ENCODE measurements around the gene HOXC6. TPM values are rescaled to one million over a fixed set of nuclear protein-coding genes. Genes with fewer than 3 reads are reported as not detected.

Gene HOXC6
- total RNA-seq, 1 experiment from 2014 or later = not detected

DNA sequence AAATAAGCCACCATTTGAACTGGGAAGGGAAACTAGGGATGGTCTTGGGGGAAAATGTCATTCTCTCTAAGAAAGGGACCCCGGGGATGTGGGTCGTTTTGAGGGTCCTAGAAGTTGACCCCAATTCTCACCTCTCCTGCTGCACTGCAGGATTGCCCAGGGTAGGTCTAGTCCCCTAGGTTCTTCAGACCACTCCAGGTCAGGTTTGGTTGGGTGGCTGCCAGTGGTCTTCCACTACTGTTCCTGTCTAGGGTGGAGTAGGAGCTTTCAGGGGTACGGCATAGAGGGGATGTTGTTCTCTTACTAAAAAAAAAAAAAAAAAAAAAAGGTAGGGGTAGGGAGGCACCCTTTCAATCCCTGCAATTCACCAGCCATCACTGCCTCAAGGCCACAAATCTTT lies 12.2 kb upstream of the HOXC6 start:
- DNase-seq = no peak
- Histone ChIP-seq H3K4me2 (ENCODE audit: low read depth, low read length, poor library complexity, severe bottlenecking) (peak overlapping the region; percentile 98), H3K9me2 (replicated peaks; ENCODE audit: insufficient read depth, low read length) (no peaks in the 10 kb centered on the region), H3K27ac (ENCODE audit: low read length) (no peak overlapping the region), H3K9me3 (ENCODE audit: low read length) (no peaks in the 10 kb centered on the region), H3K79me2 (ENCODE audit: low read length) (no peaks in the 10 kb centered on the region), H2AFZ (ENCODE audit: low read length) (no peak overlapping the region), H3K27me3 (ENCODE audit: low read length) (no peaks in the 10 kb centered on the region), H3K4me3 (ENCODE audit: low read length) (no peak overlapping the region), H3K36me3 (ENCODE audit: insufficient read depth, low read length) (no peaks in the 10 kb centered on the region), H3K9ac (ENCODE audit: low read length) (no peak overlapping the region), H3K4me1 (ENCODE audit: low read length) (peaks cover 22% of the 10 kb centered on the region), H4K20me1 (ENCODE audit: insufficient read depth, low read depth, low read length) (no peaks in the 10 kb centered on the region)

DNA sequence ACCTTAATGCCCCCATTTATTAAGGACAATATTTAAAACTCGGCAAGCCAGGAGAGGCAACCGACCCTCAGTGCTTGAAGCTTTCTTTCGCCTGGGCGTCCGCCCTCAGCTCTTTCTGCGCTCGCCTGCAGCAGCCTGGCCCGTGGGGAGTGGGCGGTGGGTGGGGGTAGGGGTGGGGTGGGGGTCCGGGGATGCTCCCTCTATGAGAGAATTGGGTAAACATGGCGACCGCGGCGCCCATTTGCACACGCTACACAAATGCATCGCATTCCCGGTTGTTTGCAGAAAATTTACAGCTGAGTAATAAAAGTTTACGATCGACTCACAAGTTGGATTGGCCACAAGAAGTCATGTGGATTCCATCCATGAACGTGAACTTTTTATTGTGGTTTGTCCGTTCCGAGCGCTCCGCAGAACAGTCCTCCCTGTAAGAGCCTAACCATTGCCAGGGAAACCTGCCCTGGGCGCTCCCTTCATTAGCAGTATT lies 11.7 kb upstream of the HOXC6 start:
- no peaks in the 10 kb centered on the region for H3K9me2 ChIP-seq (replicated peaks; ENCODE audit: insufficient read depth, low read length)
- peak overlapping the region; percentile 68 for H3K9ac ChIP-seq (ENCODE audit: low read length)
- peak overlapping the region; percentile 75 for H3K4me3 ChIP-seq (ENCODE audit: low read length)
- no peaks in the 10 kb centered on the region for H3K9me3 ChIP-seq (ENCODE audit: low read length)
- H4K20me1 ChIP-seq (ENCODE audit: insufficient read depth, low read depth, low read length) = no peaks in the 10 kb centered on the region
- H3K79me2 ChIP-seq (ENCODE audit: low read length) = no peaks in the 10 kb centered on the region
- H3K36me3 ChIP-seq (ENCODE audit: insufficient read depth, low read length) = no peaks in the 10 kb centered on the region
- peak overlapping the region; percentile 98 for H3K4me2 ChIP-seq (ENCODE audit: low read depth, low read length, poor library complexity, severe bottlenecking)
- no peak overlapping the region for H2AFZ ChIP-seq (ENCODE audit: low read length)
- H3K4me1 ChIP-seq (ENCODE audit: low read length) = peaks cover 19% of the 10 kb centered on the region
- no peak overlapping the region for H3K27ac ChIP-seq (ENCODE audit: low read length)
- no peaks in the 10 kb centered on the region for H3K27me3 ChIP-seq (ENCODE audit: low read length)
- DNase-seq = no peak

DNA sequence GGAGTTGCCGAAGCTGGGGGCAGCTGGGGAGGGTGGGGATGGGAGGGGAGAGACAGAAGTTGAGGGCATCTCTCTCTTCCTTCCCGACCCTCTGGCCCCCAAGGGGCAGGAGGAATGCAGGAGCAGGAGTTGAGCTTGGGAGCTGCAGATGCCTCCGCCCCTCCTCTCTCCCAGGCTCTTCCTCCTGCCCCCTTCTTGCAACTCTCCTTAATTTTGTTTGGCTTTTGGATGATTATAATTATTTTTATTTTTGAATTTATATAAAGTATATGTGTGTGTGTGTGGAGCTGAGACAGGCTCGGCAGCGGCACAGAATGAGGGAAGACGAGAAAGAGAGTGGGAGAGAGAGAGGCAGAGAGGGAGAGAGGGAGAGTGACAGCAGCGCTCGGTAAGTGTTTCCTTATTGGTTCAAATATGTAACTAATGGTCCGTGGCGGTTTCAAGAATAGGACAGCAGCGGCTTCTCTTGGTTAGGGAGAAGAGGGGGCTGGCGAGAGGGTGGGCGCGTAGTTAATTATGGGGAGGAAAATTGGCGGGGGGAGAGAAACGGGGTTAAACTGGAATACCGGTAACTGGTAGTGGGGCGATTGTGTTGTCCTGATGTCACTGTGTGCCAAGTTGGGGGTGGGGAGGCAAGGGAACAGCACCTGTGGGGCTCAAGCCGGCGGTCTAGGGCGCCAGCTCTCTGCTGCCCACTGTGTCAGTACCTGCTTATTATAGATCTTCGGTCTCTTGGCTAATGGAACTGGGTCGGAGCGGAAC lies 11.0 kb upstream of the HOXC6 start:
- Histone ChIP-seq H2AFZ (ENCODE audit: low read length) (peak overlapping the region; percentile 44; the same call in 1 of the 2 replicates), H3K9me3 (ENCODE audit: low read length) (no peaks in the 10 kb centered on the region), H3K9me2 (replicated peaks; ENCODE audit: insufficient read depth, low read length) (no peaks in the 10 kb centered on the region), H3K9ac (ENCODE audit: low read length) (peak overlapping the region; percentile 68), H3K27ac (ENCODE audit: low read length) (peak overlapping the region; percentile 69), H3K4me1 (ENCODE audit: low read length) (peaks cover 19% of the 10 kb centered on the region), H3K4me3 (ENCODE audit: low read length) (peak overlapping the region; percentile 75), H3K79me2 (ENCODE audit: low read length) (no peaks in the 10 kb centered on the region), H3K4me2 (ENCODE audit: low read depth, low read length, poor library complexity, severe bottlenecking) (peak overlapping the region; percentile 98), H3K36me3 (ENCODE audit: insufficient read depth, low read length) (no peaks in the 10 kb centered on the region), H4K20me1 (ENCODE audit: insufficient read depth, low read depth, low read length) (no peaks in the 10 kb centered on the region), H3K27me3 (ENCODE audit: low read length) (no peaks in the 10 kb centered on the region)
- DNase-seq = peak; percentile 70

DNA sequence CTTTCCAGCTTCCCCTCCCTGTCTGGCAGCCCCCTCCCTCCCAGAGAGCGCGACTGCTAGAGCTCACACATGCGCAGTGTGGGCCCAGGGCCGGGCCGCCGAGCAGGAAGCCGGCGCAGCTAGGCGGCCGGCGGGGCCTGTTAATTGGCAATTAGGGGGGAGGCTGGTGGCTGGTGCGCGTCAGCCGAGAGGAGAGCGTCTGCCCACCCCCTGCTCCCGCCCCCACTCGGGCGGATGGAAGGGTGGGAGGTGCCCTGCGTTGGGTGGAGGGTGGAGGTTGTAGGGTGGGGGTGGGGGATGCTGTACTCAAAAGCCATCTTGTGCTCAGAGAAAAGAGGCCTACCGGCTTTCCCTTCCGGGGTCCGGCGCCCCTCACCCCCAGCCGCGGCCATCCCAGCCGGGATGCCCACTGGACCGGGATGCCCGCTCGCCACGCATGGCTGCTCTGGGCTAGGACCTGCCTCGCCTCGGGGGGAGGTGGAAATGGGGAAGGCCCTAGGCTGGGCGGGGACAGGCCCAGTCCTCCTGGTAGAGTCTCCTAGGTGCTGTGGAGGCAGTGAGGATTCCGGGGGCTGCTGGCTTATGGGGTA lies 10.3 kb upstream of the HOXC6 start:
- peak overlapping the region; percentile 75 for H3K4me3 ChIP-seq (ENCODE audit: low read length)
- DNase-seq = peak; percentile 98
- no peaks in the 10 kb centered on the region for H4K20me1 ChIP-seq (ENCODE audit: insufficient read depth, low read depth, low read length)
- H3K27ac ChIP-seq (ENCODE audit: low read length) = peak overlapping the region; percentile 81
- no peaks in the 10 kb centered on the region for H3K9me3 ChIP-seq (ENCODE audit: low read length)
- H2AFZ ChIP-seq (ENCODE audit: low read length) = peak overlapping the region; percentile 90
- no peaks in the 10 kb centered on the region for H3K9me2 ChIP-seq (replicated peaks; ENCODE audit: insufficient read depth, low read length)
- H3K4me2 ChIP-seq (ENCODE audit: low read depth, low read length, poor library complexity, severe bottlenecking) = peak overlapping the region; percentile 98
- H3K36me3 ChIP-seq (ENCODE audit: insufficient read depth, low read length) = no peaks in the 10 kb centered on the region
- peaks cover 19% of the 10 kb centered on the region for H3K4me1 ChIP-seq (ENCODE audit: low read length)
- peak overlapping the region; percentile 92 for H3K9ac ChIP-seq (ENCODE audit: low read length)
- no peaks in the 10 kb centered on the region for H3K27me3 ChIP-seq (ENCODE audit: low read length)
- no peaks in the 10 kb centered on the region for H3K79me2 ChIP-seq (ENCODE audit: low read length)

DNA sequence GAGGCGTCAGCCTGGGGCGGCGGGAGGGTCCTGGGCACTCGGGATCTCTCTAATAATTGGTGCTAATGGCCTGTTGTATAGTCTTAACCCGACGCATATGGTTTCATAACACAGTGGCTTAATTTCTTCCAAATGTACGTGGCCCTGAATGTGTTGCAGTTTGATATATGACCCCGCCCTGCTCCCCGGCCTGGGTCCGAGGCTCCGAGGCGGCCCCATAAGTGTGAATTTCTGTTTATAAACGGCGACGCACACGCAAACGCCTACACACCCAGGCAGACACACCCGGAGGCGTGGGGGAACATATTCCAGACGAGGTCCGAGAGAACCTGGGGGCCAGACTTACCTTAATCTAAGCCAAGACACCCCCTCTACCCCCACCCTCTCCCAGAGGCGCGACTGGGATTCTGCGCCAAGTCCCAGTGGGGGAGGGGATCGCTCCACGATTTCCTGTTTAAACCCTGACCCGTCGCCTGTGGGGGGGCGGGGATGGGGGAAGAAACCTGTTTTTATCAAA lies 9.7 kb upstream of the HOXC6 start:
- peak overlapping the region; percentile 98 for H3K4me2 ChIP-seq (ENCODE audit: low read depth, low read length, poor library complexity, severe bottlenecking)
- H3K4me1 ChIP-seq (ENCODE audit: low read length) = peaks cover 19% of the 10 kb centered on the region
- peak overlapping the region; percentile 92 for H3K9ac ChIP-seq (ENCODE audit: low read length)

DNA sequence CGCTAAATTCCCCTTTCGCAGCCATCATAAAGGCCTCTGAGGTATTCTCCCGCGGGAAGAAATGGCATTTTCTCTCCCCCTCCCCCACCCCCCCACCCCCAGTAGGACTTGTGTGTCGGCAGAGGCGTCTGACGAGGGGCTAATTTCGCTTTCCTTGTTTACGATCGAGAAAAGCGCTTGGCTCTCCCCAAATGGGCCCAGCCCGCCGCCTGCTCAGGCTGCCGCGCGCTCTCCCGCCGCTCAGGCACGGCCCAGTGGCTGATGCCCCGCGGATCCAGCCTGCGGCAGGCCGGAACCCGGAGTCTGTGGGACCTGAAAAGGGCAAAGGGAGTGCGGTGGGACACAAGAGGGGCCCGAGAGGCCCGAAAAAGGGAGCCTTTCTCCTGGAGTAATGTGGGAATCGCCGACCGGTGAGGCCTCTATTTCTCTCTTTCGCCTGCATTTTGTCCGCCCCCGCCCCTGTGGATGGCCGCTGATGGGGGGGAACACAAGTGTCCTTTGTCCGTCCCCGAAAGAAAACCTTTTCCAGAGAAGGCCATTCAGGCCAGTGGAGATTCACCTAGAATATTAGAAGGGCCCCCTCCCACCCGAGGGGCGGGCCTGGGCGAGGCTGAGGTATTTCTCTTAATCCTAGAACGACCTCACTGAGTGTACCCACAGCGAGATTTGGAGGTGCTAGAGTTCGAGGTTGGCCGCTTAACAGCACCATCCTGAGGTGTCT lies 9.0 kb upstream of the HOXC6 start:
- H3K27ac ChIP-seq (ENCODE audit: low read length) = no peak overlapping the region
- H3K9me3 ChIP-seq (ENCODE audit: low read length) = no peaks in the 10 kb centered on the region
- no peaks in the 10 kb centered on the region for H3K9me2 ChIP-seq (replicated peaks; ENCODE audit: insufficient read depth, low read length)
- H3K36me3 ChIP-seq (ENCODE audit: insufficient read depth, low read length) = no peaks in the 10 kb centered on the region
- H3K4me1 ChIP-seq (ENCODE audit: low read length) = peaks cover 19% of the 10 kb centered on the region
- no peak overlapping the region for H3K9ac ChIP-seq (ENCODE audit: low read length)
- no peak overlapping the region for H2AFZ ChIP-seq (ENCODE audit: low read length)
- DNase-seq = no peak
- no peaks in the 10 kb centered on the region for H3K79me2 ChIP-seq (ENCODE audit: low read length)
- no peak overlapping the region for H3K4me2 ChIP-seq (ENCODE audit: low read depth, low read length, poor library complexity, severe bottlenecking)
- H4K20me1 ChIP-seq (ENCODE audit: insufficient read depth, low read depth, low read length) = no peaks in the 10 kb centered on the region
- H3K4me3 ChIP-seq (ENCODE audit: low read length) = no peak overlapping the region
- H3K27me3 ChIP-seq (ENCODE audit: low read length) = no peaks in the 10 kb centered on the region

More for the DNA sequence above, 9.7 kb upstream of the HOXC6 start:
- no peak for DNase-seq
- Histone ChIP-seq H2AFZ (ENCODE audit: low read length) (peak overlapping the region; percentile 90), H3K4me3 (ENCODE audit: low read length) (peak overlapping the region; percentile 75), H3K36me3 (ENCODE audit: insufficient read depth, low read length) (no peaks in the 10 kb centered on the region), H3K27ac (ENCODE audit: low read length) (peak overlapping the region; percentile 81), H3K9me2 (replicated peaks; ENCODE audit: insufficient read depth, low read length) (no peaks in the 10 kb centered on the region), H3K79me2 (ENCODE audit: low read length) (no peaks in the 10 kb centered on the region), H3K27me3 (ENCODE audit: low read length) (no peaks in the 10 kb centered on the region), H4K20me1 (ENCODE audit: insufficient read depth, low read depth, low read length) (no peaks in the 10 kb centered on the region), H3K9me3 (ENCODE audit: low read length) (no peaks in the 10 kb centered on the region)

DNA sequence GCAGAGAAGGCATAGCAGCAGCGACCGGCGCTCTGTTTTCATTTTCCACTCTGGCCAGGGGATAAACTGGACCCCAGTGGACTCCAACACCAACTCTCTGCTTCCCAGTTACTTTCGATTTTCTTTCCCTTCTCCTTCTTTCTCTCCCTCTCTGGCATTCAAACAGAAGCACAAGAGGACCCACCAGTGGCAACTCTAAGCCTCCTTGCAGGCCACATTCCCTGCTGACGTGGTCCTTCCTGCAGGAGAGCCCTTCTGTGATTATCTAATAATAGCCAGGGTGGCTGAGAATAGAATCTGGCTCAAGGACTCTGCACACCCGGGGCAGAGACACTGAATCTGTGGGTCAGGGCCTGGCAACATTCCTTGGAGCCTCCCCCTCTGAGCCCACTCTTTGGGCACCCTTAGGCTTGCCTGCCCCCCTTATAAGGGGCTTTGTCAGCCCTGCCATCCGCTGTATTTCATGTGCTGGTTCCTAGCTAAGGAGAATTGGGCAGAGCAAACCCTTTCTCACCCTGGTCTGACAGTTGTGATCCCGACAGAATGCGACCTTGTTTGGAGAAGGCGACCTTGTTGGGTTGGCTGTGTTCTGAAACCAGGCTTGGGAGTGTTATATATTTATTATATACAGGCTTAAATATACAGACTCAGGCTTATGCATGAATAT lies 8.2 kb upstream of the HOXC6 start:
- H3K36me3 ChIP-seq (ENCODE audit: insufficient read depth, low read length) = no peaks in the 10 kb centered on the region
- DNase-seq = no peak
- no peaks in the 10 kb centered on the region for H3K9me3 ChIP-seq (ENCODE audit: low read length)
- H3K9ac ChIP-seq (ENCODE audit: low read length) = no peak overlapping the region
- no peaks in the 10 kb centered on the region for H4K20me1 ChIP-seq (ENCODE audit: insufficient read depth, low read depth, low read length)
- H3K9me2 ChIP-seq (replicated peaks; ENCODE audit: insufficient read depth, low read length) = no peaks in the 10 kb centered on the region
- no peak overlapping the region for H3K4me3 ChIP-seq (ENCODE audit: low read length)
- H3K4me2 ChIP-seq (ENCODE audit: low read depth, low read length, poor library complexity, severe bottlenecking) = no peak overlapping the region
- H3K4me1 ChIP-seq (ENCODE audit: low read length) = peaks cover 19% of the 10 kb centered on the region
- H3K27me3 ChIP-seq (ENCODE audit: low read length) = no peaks in the 10 kb centered on the region
- no peak overlapping the region for H2AFZ ChIP-seq (ENCODE audit: low read length)
- H3K79me2 ChIP-seq (ENCODE audit: low read length) = no peaks in the 10 kb centered on the region
- H3K27ac ChIP-seq (ENCODE audit: low read length) = no peak overlapping the region

Data from Karpas-422 (cell line).